ENCODE data around the gene POLD3.

- TF ChIP-seq CTCF (IDR thresholded peaks at IDR 0.05), result no peak
- TF ChIP-seq POLR2A (IDR thresholded peaks at IDR 0.05), result no peak
- TF ChIP-seq POLR2AphosphoS5 (IDR thresholded peaks at IDR 0.05), result no peak
Measured at GRCh38 chr11:74581954-74582547, 10.3 kb upstream of the POLD3 start.

Data from breast epithelium (tissue), 3 donors.